ENCODE results near the gene RHBDF2. TPM values are rescaled to one million over a fixed set of nuclear protein-coding genes. Genes with fewer than 3 reads are reported as not detected.

Gene RHBDF2
- polyA plus RNA-seq, 4 donors: 2.0 to 43.2 (median 10.9) TPM

DNA sequence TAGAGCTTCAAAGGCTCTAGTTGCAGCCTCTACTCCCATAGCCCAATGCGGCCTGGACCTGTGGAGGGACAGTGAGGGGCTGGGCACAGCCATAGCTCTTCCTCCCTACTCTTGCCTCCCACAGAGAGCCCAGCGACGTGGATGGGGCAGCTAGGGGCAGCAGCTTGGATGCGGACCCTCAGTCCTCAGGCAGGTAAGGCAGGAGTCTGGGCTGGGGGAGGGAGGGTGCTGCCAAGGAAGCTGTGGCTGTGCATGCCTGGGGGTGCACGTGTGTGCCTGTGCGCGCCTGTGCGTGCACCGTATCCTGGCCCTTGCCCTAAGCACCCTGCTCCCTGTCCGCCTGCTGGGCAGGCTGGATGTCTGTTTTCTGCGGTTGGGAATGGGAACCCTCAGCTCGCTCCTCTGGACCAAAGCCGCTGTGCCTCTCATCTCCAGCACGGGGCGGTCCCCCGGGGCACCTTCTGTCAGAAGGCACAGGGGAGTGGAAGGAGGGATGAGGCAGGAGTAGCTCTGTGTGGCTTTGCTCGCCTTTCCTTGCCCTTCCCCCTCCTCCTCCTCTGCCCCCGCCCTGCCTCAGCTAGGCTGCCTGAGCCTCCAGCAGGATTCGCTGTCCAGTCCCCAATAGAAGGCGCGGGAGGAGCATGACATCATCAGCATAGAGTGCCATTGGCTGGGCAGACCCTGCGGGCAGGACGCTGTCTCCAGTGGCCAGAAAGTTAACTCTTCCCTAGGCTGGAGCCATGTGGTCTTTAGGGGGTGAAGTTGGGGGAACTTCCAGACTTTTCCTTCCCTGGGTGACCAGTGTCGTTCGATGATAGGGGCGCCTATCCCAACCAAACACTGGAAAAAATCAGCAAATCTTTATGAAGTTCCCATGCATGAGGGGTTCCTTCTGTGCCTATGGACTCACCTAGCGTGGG is 39.4 kb upstream of the RHBDF2 start:
- H3K27me3 ChIP-seq (ENCODE audit: control insufficient read depth in 3 of 3, insufficient read depth in 3 of 3, low read length in 3 of 3): peaks cover 0 to 58% (median 0%) of the 10 kb centered on the region in 3 donors
- peak overlapping the region in 2 of 3 donors; percentile 19 to 63 for H3K27ac ChIP-seq (ENCODE audit: low read depth in 1 of 3, low read length in 2 of 3)
- 14 to 22% (median 15%) methylated on average over 25 to 27 of the region's 27 CpGs for WGBS, 3 donors
- H3K36me3 ChIP-seq (ENCODE audit: control insufficient read depth in 3 of 3, insufficient read depth in 2 of 3, low read depth in 1 of 3, low read length in 3 of 3): no peaks in the 10 kb centered on the region
- H3K9me3 ChIP-seq (ENCODE audit: control insufficient read depth in 2 of 2, insufficient read depth in 1 of 2, low read depth in 1 of 2, low read length in 1 of 2): no peaks in the 10 kb centered on the region
- H3K4me3 ChIP-seq (ENCODE audit: low read depth in 1 of 3, low read length in 3 of 3): peak overlapping the region in 2 of 3 donors; percentile 20 to 36
- DNase-seq (peak; percentile 92 to 94), FAIRE-seq (no peak)
- peaks cover 0 to 13% (median 0%) of the 10 kb centered on the region in 3 donors for H3K4me1 ChIP-seq (ENCODE audit: control insufficient read depth in 3 of 3, insufficient read depth in 2 of 3, low read depth in 1 of 3, low read length in 2 of 3)

GRCh38 chr17:76539631-76540271 is 38.5 kb upstream of the RHBDF2 start, which contains the start of gene PRCD:
Gene PRCD, plus strand, starts transcription at chr17:76540044. Its CDS starts 98 bp downstream, at chr17:76540142.
- Histone ChIP-seq H3K36me3 (ENCODE audit: control insufficient read depth in 3 of 3, insufficient read depth in 2 of 3, low read depth in 1 of 3, low read length in 3 of 3) (peaks cover 0 to 3% (median 0%) of the 10 kb centered on the region in 3 donors), H3K9me3 (ENCODE audit: control insufficient read depth in 2 of 2, insufficient read depth in 1 of 2, low read depth in 1 of 2, low read length in 1 of 2) (no peaks in the 10 kb centered on the region), H3K4me1 (ENCODE audit: control insufficient read depth in 3 of 3, insufficient read depth in 2 of 3, low read depth in 1 of 3, low read length in 2 of 3) (peaks cover 0 to 13% (median 0%) of the 10 kb centered on the region in 3 donors), H3K4me3 (ENCODE audit: low read depth in 1 of 3, low read length in 3 of 3) (peak within 1 kb of the TSS in 2 of 3 donors; percentile 20 to 36), H3K27ac (ENCODE audit: low read depth in 1 of 3, low read length in 2 of 3) (peak within 1 kb of the TSS in 2 of 3 donors; percentile 19 to 68), H3K27me3 (ENCODE audit: control insufficient read depth in 3 of 3, insufficient read depth in 3 of 3, low read length in 3 of 3) (peaks cover 0 to 57% (median 0%) of the 10 kb centered on the region in 3 donors)
- FAIRE-seq (no peak), DNase-seq (no peak)
- WGBS, 3 donors: 75 to 82% (median 78%) methylated on average over 22 of the region's 22 CpGs

GRCh38 chr17:76538941-76539570 is 37.8 kb upstream of the RHBDF2 start:
- WGBS, 3 donors: 79 to 87% (median 86%) methylated on average over 9 of the region's 9 CpGs
- H3K27me3 ChIP-seq (ENCODE audit: control insufficient read depth in 3 of 3, insufficient read depth in 3 of 3, low read length in 3 of 3): peaks cover 0 to 50% (median 0%) of the 10 kb centered on the region in 3 donors

GRCh38 chr17:76538281-76538931 is 37.2 kb upstream of the RHBDF2 start:
- 26 to 37% (median 32%) methylated on average over 25 to 37 of the region's 37 CpGs for WGBS, 3 donors
- FAIRE-seq: no peak
- Histone ChIP-seq H3K27ac (ENCODE audit: low read depth in 1 of 3, low read length in 2 of 3) (peak overlapping the region in 1 of 3 donors; percentile 68), H3K4me3 (ENCODE audit: low read depth in 1 of 3, low read length in 3 of 3) (peak overlapping the region in 2 of 3 donors; percentile 4 to 21), H3K4me1 (ENCODE audit: control insufficient read depth in 3 of 3, insufficient read depth in 2 of 3, low read depth in 1 of 3, low read length in 2 of 3) (peaks cover 0 to 8% (median 0%) of the 10 kb centered on the region in 3 donors), H3K27me3 (ENCODE audit: control insufficient read depth in 3 of 3, insufficient read depth in 3 of 3, low read length in 3 of 3) (peaks cover 0 to 45% (median 0%) of the 10 kb centered on the region in 3 donors), H3K9me3 (ENCODE audit: control insufficient read depth in 2 of 2, insufficient read depth in 1 of 2, low read depth in 1 of 2, low read length in 1 of 2) (no peaks in the 10 kb centered on the region), H3K36me3 (ENCODE audit: control insufficient read depth in 3 of 3, insufficient read depth in 2 of 3, low read depth in 1 of 3, low read length in 3 of 3) (peaks cover 0 to 5% (median 0%) of the 10 kb centered on the region in 3 donors)
- peak in 1 of 2 donors; percentile 20 for DNase-seq

More at GRCh38 chr17:76538941-76539570, 37.8 kb upstream of the RHBDF2 start:
- DNase-seq: no peak
- Histone ChIP-seq H3K9me3 (ENCODE audit: control insufficient read depth in 2 of 2, insufficient read depth in 1 of 2, low read depth in 1 of 2, low read length in 1 of 2) (no peaks in the 10 kb centered on the region), H3K27ac (ENCODE audit: low read depth in 1 of 3, low read length in 2 of 3) (peak overlapping the region in 1 of 3 donors; percentile 68), H3K36me3 (ENCODE audit: control insufficient read depth in 3 of 3, insufficient read depth in 2 of 3, low read depth in 1 of 3, low read length in 3 of 3) (peaks cover 0 to 3% (median 0%) of the 10 kb centered on the region in 3 donors), H3K4me1 (ENCODE audit: control insufficient read depth in 3 of 3, insufficient read depth in 2 of 3, low read depth in 1 of 3, low read length in 2 of 3) (peaks cover 0 to 9% (median 0%) of the 10 kb centered on the region in 3 donors), H3K4me3 (ENCODE audit: low read depth in 1 of 3, low read length in 3 of 3) (no peak overlapping the region)
- FAIRE-seq: no peak

GRCh38 chr17:76537578-76538280 is 36.5 kb upstream of the RHBDF2 start, which contains the start of gene CYGB:
Gene CYGB, minus strand, starts transcription at chr17:76537709. Its CDS starts 167 bp downstream, at chr17:76537542.
- 1 to 3% (median 2%) methylated on average over 46 to 95 of the region's 95 CpGs for WGBS, 3 donors
- Histone ChIP-seq H3K36me3 (ENCODE audit: control insufficient read depth in 3 of 3, insufficient read depth in 2 of 3, low read depth in 1 of 3, low read length in 3 of 3) (peaks cover 0 to 5% (median 0%) of the 10 kb centered on the region in 3 donors), H3K4me3 (ENCODE audit: low read depth in 1 of 3, low read length in 3 of 3) (peak within 1 kb of the TSS; percentile 17 to 35 (median 21)), H3K27me3 (ENCODE audit: control insufficient read depth in 3 of 3, insufficient read depth in 3 of 3, low read length in 3 of 3) (peaks cover 0 to 39% (median 0%) of the 10 kb centered on the region in 3 donors), H3K9me3 (ENCODE audit: control insufficient read depth in 2 of 2, insufficient read depth in 1 of 2, low read depth in 1 of 2, low read length in 1 of 2) (no peaks in the 10 kb centered on the region), H3K4me1 (ENCODE audit: control insufficient read depth in 3 of 3, insufficient read depth in 2 of 3, low read depth in 1 of 3, low read length in 2 of 3) (peaks cover 0 to 8% (median 0%) of the 10 kb centered on the region in 3 donors), H3K27ac (ENCODE audit: low read depth in 1 of 3, low read length in 2 of 3) (peak within 1 kb of the TSS in 1 of 3 donors; percentile 68)
- DNase-seq: peak in 1 of 2 donors; percentile 34
- FAIRE-seq: no peak

GRCh38 chr17:76537288-76537577 is 36.0 kb upstream of the RHBDF2 start:
- H3K4me3 ChIP-seq (ENCODE audit: low read depth in 1 of 3, low read length in 3 of 3): peak overlapping the region; percentile 17 to 35 (median 21)
- H3K27ac ChIP-seq (ENCODE audit: low read depth in 1 of 3, low read length in 2 of 3): peak overlapping the region in 1 of 3 donors; percentile 68
- FAIRE-seq: no peak

DNA sequence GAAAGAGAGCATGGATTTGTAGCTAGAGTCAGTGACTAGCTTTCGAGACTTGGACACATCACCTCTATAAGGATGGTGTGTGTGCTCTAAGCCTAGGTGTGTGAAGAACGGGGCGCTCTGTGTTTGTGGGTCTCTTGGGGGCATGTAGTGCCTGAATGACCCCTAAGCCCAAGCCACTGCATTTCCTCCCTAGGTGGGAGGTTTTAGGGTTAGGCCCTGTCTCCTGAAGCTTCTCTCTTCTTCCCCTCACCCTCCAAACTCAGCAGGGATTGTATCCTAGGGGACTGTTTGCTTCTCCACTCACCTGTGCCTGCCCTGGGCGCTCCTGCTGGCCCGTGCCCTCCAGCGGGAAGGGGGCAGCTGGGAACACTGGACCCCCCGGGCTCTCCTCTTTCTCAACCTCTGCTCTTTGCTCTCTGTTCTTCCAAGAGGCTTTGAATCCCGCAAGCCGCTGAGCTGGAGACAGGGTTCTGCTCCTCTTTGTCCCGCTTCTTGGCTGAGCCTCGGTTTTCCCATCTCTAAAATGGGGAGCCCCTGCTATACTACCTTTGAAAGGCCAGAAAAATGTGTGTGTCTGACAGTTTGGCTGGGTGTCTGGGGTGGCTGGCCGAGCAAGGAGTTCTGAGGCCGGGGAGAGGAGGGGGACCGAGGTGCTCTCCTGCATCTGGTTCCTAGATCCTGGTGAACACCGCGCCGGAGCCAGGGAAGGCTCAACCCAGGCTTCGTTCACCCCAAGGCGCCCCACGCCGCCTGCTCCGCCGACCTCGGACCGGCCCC is 35.5 kb upstream of the RHBDF2 start:
- WGBS, 3 donors: 50 to 75% (median 60%) methylated on average over 17 to 25 of the region's 25 CpGs
- Histone ChIP-seq H3K36me3 (ENCODE audit: control insufficient read depth in 3 of 3, insufficient read depth in 2 of 3, low read depth in 1 of 3, low read length in 3 of 3) (peaks cover 0 to 5% (median 0%) of the 10 kb centered on the region in 3 donors), H3K9me3 (ENCODE audit: control insufficient read depth in 2 of 2, insufficient read depth in 1 of 2, low read depth in 1 of 2, low read length in 1 of 2) (no peaks in the 10 kb centered on the region), H3K27ac (ENCODE audit: low read depth in 1 of 3, low read length in 2 of 3) (peak overlapping the region in 1 of 3 donors; percentile 68), H3K4me1 (ENCODE audit: control insufficient read depth in 3 of 3, insufficient read depth in 2 of 3, low read depth in 1 of 3, low read length in 2 of 3) (peaks cover 0 to 8% (median 0%) of the 10 kb centered on the region in 3 donors), H3K27me3 (ENCODE audit: control insufficient read depth in 3 of 3, insufficient read depth in 3 of 3, low read length in 3 of 3) (peaks cover 0 to 38% (median 0%) of the 10 kb centered on the region in 3 donors), H3K4me3 (ENCODE audit: low read depth in 1 of 3, low read length in 3 of 3) (peak overlapping the region in 2 of 3 donors; percentile 17 to 35)
- DNase-seq (no peak), FAIRE-seq (no peak)

More at GRCh38 chr17:76537288-76537577, 36.0 kb upstream of the RHBDF2 start:
- DNase-seq: peak in 1 of 2 donors; percentile 32
- Histone ChIP-seq H3K4me1 (ENCODE audit: control insufficient read depth in 3 of 3, insufficient read depth in 2 of 3, low read depth in 1 of 3, low read length in 2 of 3) (peaks cover 0 to 8% (median 0%) of the 10 kb centered on the region in 3 donors), H3K27me3 (ENCODE audit: control insufficient read depth in 3 of 3, insufficient read depth in 3 of 3, low read length in 3 of 3) (peaks cover 0 to 38% (median 0%) of the 10 kb centered on the region in 3 donors), H3K36me3 (ENCODE audit: control insufficient read depth in 3 of 3, insufficient read depth in 2 of 3, low read depth in 1 of 3, low read length in 3 of 3) (peaks cover 0 to 5% (median 0%) of the 10 kb centered on the region in 3 donors), H3K9me3 (ENCODE audit: control insufficient read depth in 2 of 2, insufficient read depth in 1 of 2, low read depth in 1 of 2, low read length in 1 of 2) (no peaks in the 10 kb centered on the region)
- WGBS, 3 donors: 12 to 13% (median 12%) methylated on average over 20 to 26 of the region's 26 CpGs

Measured in small intestine (tissue), 7 donors.